Hepatocyte (in vitro differentiated cells): ENCODE data around the gene PAPOLG. TPM values are rescaled to one million over a fixed set of nuclear protein-coding genes. Genes with fewer than 3 reads are reported as not detected.

Source experiments
- DNase-seq: peaks from one replicate; pipeline ENCODE4 v3.0.0-alpha.2; 2016; ENCODE audit warnings: low spot score
- H2AFZ ChIP-seq: fragments of 200-600 bp; sonication (generic); 2 replicates; pipeline ENCODE4 v1.6.0; 2016; ENCODE audit warnings: antibody characterized with exemption, mild to moderate bottlenecking
- H3K27ac ChIP-seq: fragments of 200-600 bp; sonication (generic); 2 replicates; pipeline ENCODE4 v1.5.1; 2016; ENCODE audit warnings: mild to moderate bottlenecking
- H3K27me3 ChIP-seq: fragments of 200-600 bp; sonication (generic); 2 replicates; pipeline ENCODE4 v1.6.1; 2016
- H3K36me3 ChIP-seq: fragments of 200-600 bp; sonication (generic); replicated peaks from 2 replicates; pipeline ENCODE4 v1.5.1; 2016; ENCODE audit warnings: low read depth; ENCODE audit not compliant: insufficient read depth
- H3K4me1 ChIP-seq: fragments of 200-600 bp; sonication (generic); 2 replicates; pipeline ENCODE4 v1.5.1; 2016; ENCODE audit warnings: mild to moderate bottlenecking, moderate library complexity; ENCODE audit not compliant: insufficient read depth
- H3K4me2 ChIP-seq: fragments of 200-600 bp; sonication (generic); 2 replicates; pipeline ENCODE4 v1.6.0; 2016
- H3K4me3 ChIP-seq: fragments of 200-600 bp; sonication (generic); 2 replicates; pipeline ENCODE4 v1.5.1; 2016; ENCODE audit warnings: mild to moderate bottlenecking
- H3K79me2 ChIP-seq: fragments of 200-600 bp; sonication (generic); 2 replicates; pipeline ENCODE4 v1.6.0; 2017; ENCODE audit warnings: mild to moderate bottlenecking
- H3K9me2 ChIP-seq: fragments of 200-600 bp; sonication (generic); replicated peaks from 2 replicates; pipeline ENCODE4 v1.6.0; 2017; ENCODE audit warnings: mild to moderate bottlenecking; ENCODE audit not compliant: insufficient read depth
- H3K9me3 ChIP-seq: fragments of 200-600 bp; sonication (generic); 2 replicates; pipeline ENCODE4 v1.5.1; 2016; ENCODE audit warnings: low read depth, mild to moderate bottlenecking
- H4K20me1 ChIP-seq: fragments of 200-600 bp; sonication (generic); 2 replicates; pipeline ENCODE4 v1.6.0; 2016; ENCODE audit warnings: mild to moderate bottlenecking; ENCODE audit not compliant: insufficient read depth, poor library complexity, severe bottlenecking
- EZH2 ChIP-seq: fragments of 200-600 bp; sonication (generic); IDR thresholded peaks from 2 replicates; pipeline ENCODE4 v1.6.1; 2016; ENCODE audit warnings: antibody characterized with exemption, mild to moderate bottlenecking, borderline replicate concordance
- EZH2phosphoT487 ChIP-seq: fragments of 200-600 bp; sonication (generic); IDR thresholded peaks from one replicate; pipeline ENCODE4 v1.6.1; 2018; ENCODE audit warnings: antibody characterized with exemption, mild to moderate bottlenecking, low read depth, moderate library complexity; ENCODE audit not compliant: unreplicated experiment, severe bottlenecking
- WGBS: methylation state at CpG from one replicate; pipeline ENCODE4 v1.1.6; 2016; ENCODE audit warnings: low lambda C conversion rate; ENCODE audit errors: missing lambda C conversion rate; 5-methylcytosine and 5-hydroxymethylcytosine counted together
- polyA plus RNA-seq: library from polyadenylated mRNA; unstranded; fragments of >200 nt; fragmentation: Nextera tagmentation; extraction: Ambion mirVana; gene quantifications from 2 replicates; pipeline ENCODE4 v1.2.1, GENCODE V29; 2016
- total RNA-seq: library from RNA; depleted of rRNA; stranded (reverse); fragments of >200 nt; gene quantifications from 2 replicates; pipeline ENCODE4 v1.2.3, GENCODE V29; 2014
- TF ChIP-seq, protein P1 (sequence below): fragments of 200-600 bp; sonication (generic); IDR thresholded peaks from 2 replicates; pipeline ENCODE4 v1.5.1; 2016; ENCODE audit warnings: antibody characterized with exemption, mild to moderate bottlenecking; ENCODE audit not compliant: poor library complexity

Gene PAPOLG
- total and polyA plus RNA-seq, 2 experiments from 2014 or later, result 3.4 to 13.5 TPM

DNA sequence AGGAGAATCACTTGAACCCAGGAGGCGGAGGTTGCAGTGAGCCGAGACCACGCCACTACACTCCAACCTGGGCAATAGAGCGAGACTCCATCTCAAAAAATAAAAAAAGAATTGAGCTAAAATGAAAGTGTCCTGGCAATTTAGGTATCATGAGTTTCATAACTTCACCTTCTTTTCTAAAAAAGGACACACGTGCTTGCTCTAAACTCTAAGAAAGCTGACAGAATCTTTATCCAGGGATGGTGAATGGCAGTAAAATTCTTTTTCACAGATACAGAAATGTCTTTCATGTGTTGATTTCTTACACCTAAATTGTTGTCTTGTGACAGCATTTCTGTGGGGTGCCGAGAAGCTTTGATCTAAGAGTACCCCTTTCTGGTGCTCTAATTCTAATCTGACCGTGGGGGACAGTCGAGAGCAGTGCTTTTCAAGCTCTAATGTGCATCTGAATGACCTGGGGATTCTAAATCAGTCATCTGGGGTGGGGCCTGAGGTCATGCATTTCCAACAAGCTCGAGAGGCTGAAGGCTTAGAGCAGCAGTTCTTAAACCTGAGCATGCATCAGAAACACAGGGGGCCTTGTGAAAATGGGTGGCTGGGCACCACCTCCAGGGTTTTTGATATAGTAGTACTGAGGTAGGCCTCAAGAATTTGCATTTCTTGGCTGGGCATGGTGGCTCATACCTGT lies 83.2 kb downstream of the PAPOLG start:
- Histone ChIP-seq H4K20me1 (no peaks in the 10 kb centered on the region), H3K4me1 (no peaks in the 10 kb centered on the region), H2AFZ (no peak overlapping the region), H3K79me2 (no peaks in the 10 kb centered on the region), H3K9me3 (no peaks in the 10 kb centered on the region), H3K9me2 (no peaks in the 10 kb centered on the region), H3K27ac (no peak overlapping the region), H3K4me3 (no peak overlapping the region), H3K36me3 (no peaks in the 10 kb centered on the region), H3K27me3 (no peaks in the 10 kb centered on the region), H3K4me2 (no peak overlapping the region)
- no peak for TF ChIP-seq EZH2
- TF ChIP-seq, protein P1, sequence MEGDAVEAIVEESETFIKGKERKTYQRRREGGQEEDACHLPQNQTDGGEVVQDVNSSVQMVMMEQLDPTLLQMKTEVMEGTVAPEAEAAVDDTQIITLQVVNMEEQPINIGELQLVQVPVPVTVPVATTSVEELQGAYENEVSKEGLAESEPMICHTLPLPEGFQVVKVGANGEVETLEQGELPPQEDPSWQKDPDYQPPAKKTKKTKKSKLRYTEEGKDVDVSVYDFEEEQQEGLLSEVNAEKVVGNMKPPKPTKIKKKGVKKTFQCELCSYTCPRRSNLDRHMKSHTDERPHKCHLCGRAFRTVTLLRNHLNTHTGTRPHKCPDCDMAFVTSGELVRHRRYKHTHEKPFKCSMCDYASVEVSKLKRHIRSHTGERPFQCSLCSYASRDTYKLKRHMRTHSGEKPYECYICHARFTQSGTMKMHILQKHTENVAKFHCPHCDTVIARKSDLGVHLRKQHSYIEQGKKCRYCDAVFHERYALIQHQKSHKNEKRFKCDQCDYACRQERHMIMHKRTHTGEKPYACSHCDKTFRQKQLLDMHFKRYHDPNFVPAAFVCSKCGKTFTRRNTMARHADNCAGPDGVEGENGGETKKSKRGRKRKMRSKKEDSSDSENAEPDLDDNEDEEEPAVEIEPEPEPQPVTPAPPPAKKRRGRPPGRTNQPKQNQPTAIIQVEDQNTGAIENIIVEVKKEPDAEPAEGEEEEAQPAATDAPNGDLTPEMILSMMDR, result no peak
- no peak for TF ChIP-seq EZH2phosphoT487
- WGBS, result 81% methylated on average over 9 of the region's 9 CpGs
- DNase-seq, result no peak

DNA sequence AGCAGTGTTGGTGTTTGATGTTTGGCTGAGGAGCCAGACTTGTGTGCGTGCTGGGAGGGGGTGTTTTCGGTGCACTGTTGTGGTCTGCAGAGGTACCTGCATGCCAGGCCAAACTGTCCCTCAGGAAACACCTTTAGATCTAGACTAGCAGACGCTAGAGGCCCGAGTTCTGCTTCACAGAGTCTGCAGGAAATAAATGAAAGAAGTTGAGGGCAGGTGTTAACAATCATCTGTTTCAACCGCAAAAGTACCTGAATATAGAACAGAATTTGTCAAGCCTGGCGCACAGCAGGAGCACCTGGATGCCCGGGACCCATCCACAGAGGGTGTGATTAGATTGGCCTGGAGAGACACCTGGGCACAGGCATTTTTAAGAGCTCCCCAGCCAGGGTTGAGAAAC lies 84.8 kb downstream of the PAPOLG start:
- no peak overlapping the region for H2AFZ ChIP-seq
- no peaks in the 10 kb centered on the region for H3K36me3 ChIP-seq
- H3K9me2 ChIP-seq, result no peaks in the 10 kb centered on the region
- no peaks in the 10 kb centered on the region for H3K27me3 ChIP-seq
- no peak overlapping the region for H3K4me3 ChIP-seq
- WGBS, result 85% methylated on average over 7 of the region's 7 CpGs
- TF ChIP-seq EZH2phosphoT487, result no peak
- TF ChIP-seq, protein P1, result no peak
- TF ChIP-seq EZH2, result no peak
- no peaks in the 10 kb centered on the region for H4K20me1 ChIP-seq
- DNase-seq, result no peak
- no peak overlapping the region for H3K4me2 ChIP-seq
- H3K79me2 ChIP-seq, result no peaks in the 10 kb centered on the region
- H3K4me1 ChIP-seq, result no peaks in the 10 kb centered on the region
- no peaks in the 10 kb centered on the region for H3K9me3 ChIP-seq
- no peak overlapping the region for H3K27ac ChIP-seq

DNA sequence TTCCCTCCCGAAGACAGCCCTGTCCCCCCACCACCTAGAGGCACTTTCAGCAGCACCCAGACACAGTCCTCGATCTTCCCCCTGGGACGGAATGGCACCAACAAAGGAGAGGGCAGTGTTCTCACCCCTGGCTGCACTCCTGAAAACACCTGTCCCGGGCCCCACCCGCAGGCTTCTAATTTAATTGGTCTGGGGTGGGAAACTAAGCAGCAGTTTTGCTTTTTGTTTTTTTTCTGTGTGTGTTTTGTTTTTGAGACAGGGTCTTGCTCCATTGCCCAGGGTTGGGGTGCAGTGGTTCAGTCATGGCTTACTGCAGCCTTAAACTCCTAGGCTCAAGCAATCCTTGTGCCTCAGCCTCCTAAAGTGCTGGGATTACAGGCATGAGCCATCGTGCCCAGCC lies 86.9 kb downstream of the PAPOLG start:
- no peaks in the 10 kb centered on the region for H3K79me2 ChIP-seq
- no peak overlapping the region for H3K27ac ChIP-seq
- DNase-seq, result no peak
- H3K27me3 ChIP-seq, result no peaks in the 10 kb centered on the region
- no peaks in the 10 kb centered on the region for H3K4me1 ChIP-seq
- no peak overlapping the region for H2AFZ ChIP-seq
- no peaks in the 10 kb centered on the region for H3K9me2 ChIP-seq
- WGBS, result 87% methylated on average over 6 of the region's 6 CpGs
- H4K20me1 ChIP-seq, result no peaks in the 10 kb centered on the region
- H3K9me3 ChIP-seq, result no peaks in the 10 kb centered on the region
- H3K4me2 ChIP-seq, result no peak overlapping the region
- no peak for TF ChIP-seq EZH2
- TF ChIP-seq EZH2phosphoT487, result no peak
- TF ChIP-seq, protein P1, result no peak
- H3K4me3 ChIP-seq, result no peak overlapping the region
- H3K36me3 ChIP-seq, result no peaks in the 10 kb centered on the region
